GM12878 (cell line): ENCODE data around the gene BFSP2. TPM values are rescaled to one million over a fixed set of nuclear protein-coding genes. Genes with fewer than 3 reads are reported as not detected.
A peak's percentile ranks its signal among the peaks of the same experiment; 100 is the strongest.

Source experiments
- ATAC-seq: fragments of 200-7000 bp; cut with Tn5 transposase; 3 replicates; pipeline ENCODE4 v1.9.1; 2020; ENCODE audit warnings: mild to moderate bottlenecking, moderate library complexity
- BruUV-seq: library from RNA; stranded (reverse); fragments of 400-500 nt; replicated peaks from 2 replicates; lab custom pipeline; 2021; lab: Mats Ljungman, UMichigan
- CTCF ChIA-PET: fragments of 300-600 bp; sonication (Branson Sonifier 250); formaldehyde crosslinking; extraction: SDS; loops from one replicate; lab custom pipeline; 2021; ENCODE audit warnings: inconsistent platforms; lab: Yijun Ruan, JAX
- POLR2A ChIA-PET: fragments of 350-600 bp; formaldehyde crosslinking; extraction: SDS; loops from one replicate; lab custom pipeline; 2021; ENCODE audit warnings: inconsistent platforms; lab: Charles Lee
- RAD21 ChIA-PET: fragments of 300-600 bp; sonication (Branson Sonifier 250); formaldehyde crosslinking; loops from one replicate; lab custom pipeline; 2023; ENCODE audit warnings: antibody characterized with exemption; ENCODE audit not compliant: unreplicated experiment; lab: Charles Lee
- SMC1A ChIA-PET: fragments of 300-600 bp; sonication (Branson Sonifier 250); formaldehyde crosslinking; loops from one replicate; lab custom pipeline; 2023; ENCODE audit not compliant: unreplicated experiment, uncharacterized antibody; lab: Charles Lee
- DNase-seq: peaks from one replicate; pipeline ENCODE4 v3.0.0-alpha.2; 2011; ENCODE audit warnings: low read depth, low spot score
- FAIRE-seq: peaks from 3 replicates; lab custom pipeline; 2011; peaks lifted over from hg19 to GRCh38; lab: Jason Lieb, UNC
- H2AFZ ChIP-seq: 2 replicates; pipeline ENCODE4 v1.6.0; 2011; ENCODE audit warnings: low read depth, low read length, control low read depth; ENCODE audit not compliant: control insufficient read depth
- H3K27ac ChIP-seq: 2 replicates; pipeline ENCODE4 v1.5.1; 2011; ENCODE audit warnings: control low read depth; ENCODE audit not compliant: control insufficient read depth, insufficient read depth
- H3K27me3 ChIP-seq, 2 experiments: replicated peaks in 1 of 2; 2 replicates each; pipeline versions ENCODE4 v1.6.0 to v1.6.1; 2011; ENCODE audit warnings: low read length in 1 of 2; ENCODE audit not compliant: control insufficient read depth in 2 of 2, insufficient read depth in 2 of 2
- H3K36me3 ChIP-seq, 2 experiments: 2 replicates each; pipeline ENCODE4 v1.5.1; 2011; ENCODE audit warnings: low read length in 1 of 2; ENCODE audit not compliant: control insufficient read depth in 2 of 2, insufficient read depth in 2 of 2
- H3K4me1 ChIP-seq: 2 replicates; pipeline ENCODE4 v1.6.1; 2011; ENCODE audit warnings: mild to moderate bottlenecking, low read length, moderate library complexity, mixed read lengths; ENCODE audit not compliant: control insufficient read depth, insufficient read depth
- H3K4me2 ChIP-seq: 2 replicates; pipeline ENCODE4 v1.6.0; 2011; ENCODE audit warnings: control low read depth; ENCODE audit not compliant: control insufficient read depth, insufficient read depth
- H3K4me3 ChIP-seq: fragments of 200-600 bp; sonication (generic); 2 replicates; pipeline ENCODE4 v1.5.1; 2016
- H3K79me2 ChIP-seq: 2 replicates; pipeline ENCODE4 v1.6.0; 2011; ENCODE audit warnings: low read length; ENCODE audit not compliant: control insufficient read depth, insufficient read depth
- H3K9ac ChIP-seq: 2 replicates; pipeline ENCODE4 v1.8.0; 2011; ENCODE audit warnings: low read length, control low read depth, mixed read lengths; ENCODE audit not compliant: control insufficient read depth, insufficient read depth
- H3K9me3 ChIP-seq: replicated peaks from 3 replicates; pipeline ENCODE4 v1.5.1; 2011; ENCODE audit warnings: mild to moderate bottlenecking, low read length; ENCODE audit not compliant: control insufficient read depth, insufficient read depth
- H4K20me1 ChIP-seq: 2 replicates; pipeline ENCODE4 v1.6.0; 2011; ENCODE audit not compliant: control insufficient read depth, insufficient read depth
- BRCA1 ChIP-seq: IDR thresholded peaks from 2 replicates; pipeline ENCODE4 v1.6.1; 2011; ENCODE audit warnings: low read depth, low read length, improper control_type of control experiment
- CBFB ChIP-seq: IDR thresholded peaks from 2 replicates; pipeline ENCODE4 v1.6.1; 2016; ENCODE audit warnings: antibody characterized with exemption, low read depth
- CHD1 ChIP-seq: IDR thresholded peaks from 2 replicates; pipeline ENCODE4 v1.6.1; 2012; ENCODE audit warnings: low read depth, low read length, improper control_type of control experiment
- NBN ChIP-seq: fragments of 450-650 bp; IDR thresholded peaks from 2 replicates; pipeline ENCODE4 v1.6.1; 2016
- NRF1 ChIP-seq: conservative IDR thresholded peaks from 2 replicates; pipeline ENCODE4 v1.6.1; 2011; ENCODE audit warnings: mild to moderate bottlenecking, low read depth, low read length, improper control_type of control experiment
- PAX8 ChIP-seq: fragments of 450-650 bp; IDR thresholded peaks from 2 replicates; pipeline ENCODE4 v1.6.1; 2017; ENCODE audit warnings: mild to moderate bottlenecking, moderate library complexity
- RAD21 ChIP-seq: IDR thresholded peaks from 2 replicates; pipeline ENCODE4 v1.6.1; 2011; ENCODE audit warnings: mild to moderate bottlenecking, low read depth, low read length, moderate library complexity; ENCODE audit not compliant: insufficient read depth
- SMC3 ChIP-seq: IDR thresholded peaks from 2 replicates; pipeline ENCODE4 v1.6.1; 2011; ENCODE audit warnings: low read length, improper control_type of control experiment, borderline replicate concordance
- STAT3 ChIP-seq: IDR thresholded peaks from 2 replicates; pipeline ENCODE4 v1.6.1; 2011; ENCODE audit warnings: low read depth, low read length, improper control_type of control experiment
- WGBS: methylation state at CpG from one replicate; pipeline ENCODE4 v1.1.6; 2016; ENCODE audit warnings: low lambda C conversion rate; ENCODE audit not compliant: insufficient replicate concordance, insufficient coverage; ENCODE audit errors: missing lambda C conversion rate; 5-methylcytosine and 5-hydroxymethylcytosine counted together
- in situ Hi-C: fragments of 300-500 bp; cut with MboI; formaldehyde crosslinking; loops from 9 replicates; pipeline ENCODE4 v1.14.3; 2018; ENCODE audit warnings: mixed read lengths
- intact Hi-C: fragments of 100-400 bp; cut with micrococcal nuclease; formaldehyde crosslinking; loops from one replicate; pipeline ENCODE4 v1.14.2; 2022; ENCODE audit not compliant: unreplicated experiment
- polyA plus RNA-seq, 11 experiments: library from polyadenylated mRNA; depleted of rRNA in 4 of 11; unstranded in 6 of 11; stranded (reverse) in 5 of 11; fragments of >200 nt; fragmentation: Nextera tagmentation in 4 of 11; fragmentation: Illumina TruSeq in 1 of 11; extraction: Ambion mirVana in 4 of 11; extraction: Trizol in 1 of 11; gene quantifications; 1 replicate in 1 of 11; 2 replicates in 10 of 11; pipeline versions ENCODE4 v1.2.1 to v1.2.3, GENCODE V29; 2011 to 2016; ENCODE audit warnings: inconsistent platforms in 2 of 11, missing spikeins in 2 of 11, low read depth in 1 of 11
- total RNA-seq, 4 experiments: library from RNA; depleted of rRNA in 3 of 4; stranded (reverse); fragments of >200 nt in 3 of 4; fragmentation: Illumina TruSeq in 1 of 4; extraction: Trizol in 1 of 4; gene quantifications; 2 replicates each; pipeline versions ENCODE4 v1.2.1 to v1.2.3, GENCODE V29; 2013 to 2021

BFSP2 gene
- total and polyA plus RNA-seq, 10 of the 15 experiments (the other 5 are each of a cell fraction or from before 2014, with no cell fraction given) = 1.5 to 20.4 (median 7.3) TPM

GRCh38 chr3:133459400-133459799, 59.5 kb downstream of the BFSP2 start:
- H3K79me2 ChIP-seq = no peaks in the 10 kb centered on the region
- H3K4me3 ChIP-seq = no peak overlapping the region
- intact Hi-C loops (no loop called here), in situ Hi-C loops (loop anchor here (25.0 kb wide), 1 partner anchor 1028 kb away; the partner anchor contains the start of genes ANAPC13 and CEP63)
- CTCF ChIA-PET = interaction anchor here (0.8 to 1.7 kb wide), 4 partner anchors 9 to 160 kb away, joined by 3 to 8 read pairs (median 4); no protein-coding TSS in a partner anchor
- H3K27ac ChIP-seq = no peak overlapping the region
- BruUV-seq = no TSS peak
- FAIRE-seq (no peak), DNase-seq (no peak), ATAC-seq (no peak)
- no peak overlapping the region for H3K4me2 ChIP-seq
- WGBS = 94% methylated on average over 6 of the region's 6 CpGs
- no peak overlapping the region for H2AFZ ChIP-seq
- no peaks in the 10 kb centered on the region for H3K36me3 ChIP-seq
- RAD21 ChIA-PET = interaction anchor here (1.0 to 1.5 kb wide), 3 partner anchors 10 to 14 kb away, joined by 3 to 4 read pairs (median 3); no protein-coding TSS in a partner anchor
- H3K9ac ChIP-seq = no peak overlapping the region
- H4K20me1 ChIP-seq = no peaks in the 10 kb centered on the region
- SMC1A ChIA-PET = interaction anchor here (0.7 to 20.4 kb wide), 10 partner anchors 8 to 209 kb away, joined by 3 to 380 read pairs (median 3); no protein-coding TSS in a partner anchor
- no peaks in the 10 kb centered on the region for H3K27me3 ChIP-seq
- no peaks in the 10 kb centered on the region for H3K9me3 ChIP-seq
- H3K4me1 ChIP-seq = peaks cover 16% of the 10 kb centered on the region
- TF ChIP-seq BRCA1 = no peak
- POLR2A ChIA-PET = interaction anchor here (0.6 to 1.7 kb wide), 4 partner anchors 9 to 111 kb away, joined by 3 to 5 read pairs (median 4); no protein-coding TSS in a partner anchor

- ChIA-PET RAD21 (interaction anchor here (0.8 to 1.5 kb wide), 2 partner anchors 12 kb away, joined by 3 to 4 read pairs; no protein-coding TSS in a partner anchor), CTCF (interaction anchor here (1.0 to 1.7 kb wide), 3 partner anchors 13 to 159 kb away, joined by 3 to 6 read pairs (median 3); no protein-coding TSS in a partner anchor), SMC1A (interaction anchor here (0.7 to 20.4 kb wide), 5 partner anchors 10 to 110 kb away, joined by 3 to 380 read pairs (median 11); no protein-coding TSS in a partner anchor), POLR2A (interaction anchor here (0.6 to 5.1 kb wide), 2 partner anchors 112 to 179 kb away, joined by 3 to 17 read pairs; partner anchors contain the start of gene CDV3)
- intact Hi-C loops = no loop called here
- DNase-seq (no peak), ATAC-seq (no peak), FAIRE-seq (no peak)
- Histone ChIP-seq H3K9me3 (no peaks in the 10 kb centered on the region), H3K4me1 (peaks cover 29% of the 10 kb centered on the region), H3K79me2 (no peaks in the 10 kb centered on the region), H4K20me1 (no peaks in the 10 kb centered on the region), H3K27me3 (no peaks in the 10 kb centered on the region), H3K27ac (no peak overlapping the region), H3K9ac (no peak overlapping the region), H3K36me3 (no peaks in the 10 kb centered on the region), H3K4me2 (no peak overlapping the region), H2AFZ (peak overlapping the region; percentile 13), H3K4me3 (no peak overlapping the region)
- in situ Hi-C loops = loop anchor here (25.0 kb wide), 1 partner anchor 1026 kb away; the partner anchor contains the start of genes ANAPC13 and CEP63
- TF ChIP-seq CHD1 = no peak
- TF ChIP-seq CBFB = no peak
- no peak for TF ChIP-seq NBN
- no peak for TF ChIP-seq NRF1
- no peak for TF ChIP-seq STAT3
- TF ChIP-seq PAX8 = no peak
- no peak for TF ChIP-seq SMC3
- no peak for TF ChIP-seq RAD21
- whole genome bisulfite sequencing = 13% methylated on average over 3 of the region's 3 CpGs
- no TSS peak for BruUV-seq
Measured at GRCh38 chr3:133460809-133461208, 61.0 kb downstream of the BFSP2 start.
